HG02943 (cell line): ENCODE data around the gene AFF2.

Experiments
- ATAC-seq: cut with Tn5 transposase; IDR thresholded peaks from one replicate; pipeline ENCODE4 v1.9.1; 2021; ENCODE audit warnings: mild to moderate bottlenecking, low read depth, moderate library complexity; ENCODE audit not compliant: unreplicated experiment

AFF2 gene

GRCh38 chrX:148976571-148977400 lies 476.4 kb downstream of the AFF2 start:
- no peak for ATAC-seq

GRCh38 chrX:148979786-148980185 lies 479.4 kb downstream of the AFF2 start:
- ATAC-seq = no peak

DNA sequence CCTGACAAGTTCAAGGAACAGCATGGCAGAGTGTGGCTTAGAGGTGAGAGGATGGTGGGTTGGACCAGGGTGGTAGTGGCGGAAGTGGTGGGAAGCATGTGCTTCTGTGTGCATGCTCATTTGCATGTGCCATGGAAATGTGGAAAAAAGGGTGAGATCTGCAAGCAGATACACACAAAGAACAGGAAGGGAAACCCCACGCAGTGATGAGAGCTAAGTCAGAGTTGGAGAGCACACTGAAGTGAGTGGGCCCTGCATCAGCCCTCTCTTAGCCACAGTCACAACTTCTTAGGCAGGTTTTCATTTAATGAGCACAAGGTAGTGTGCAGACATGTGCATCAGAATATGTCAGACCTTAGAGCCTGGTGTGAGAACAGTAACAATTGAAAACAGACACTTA lies 483.8 kb downstream of the AFF2 start:
- no peak for ATAC-seq

DNA sequence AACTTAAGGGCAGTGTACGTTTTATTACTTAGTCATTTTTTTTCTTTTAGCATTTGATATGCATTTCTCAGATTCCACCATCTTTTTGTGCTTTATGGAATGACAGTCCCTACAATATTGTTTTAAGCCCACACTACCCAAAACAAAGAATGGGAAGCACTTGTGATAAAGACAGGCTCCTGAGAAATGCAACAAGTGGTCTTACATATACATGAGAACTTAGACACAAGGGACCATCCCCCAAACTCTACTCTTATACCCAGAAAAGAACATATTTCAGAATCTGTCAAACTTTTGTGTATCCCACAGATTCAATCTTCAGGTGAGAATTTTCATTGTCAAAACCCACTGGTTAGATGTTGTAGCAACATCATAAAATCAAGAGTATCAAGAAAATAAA lies 491.1 kb downstream of the AFF2 start:
- no peak for ATAC-seq

GRCh38 chrX:148995661-148996060 lies 495.2 kb downstream of the AFF2 start:
- ATAC-seq = no peak

- ATAC-seq = no peak
These were observed 501.9 kb downstream of the AFF2 start for GRCh38 chrX:149002320-149002719.

GRCh38 chrX:149003863-149004660 lies 503.6 kb downstream of the AFF2 start:
- ATAC-seq = no peak

GRCh38 chrX:149004936-149005335 lies 504.5 kb downstream of the AFF2 start:
- ATAC-seq = no peak

GRCh38 chrX:149006235-149006634 lies 505.8 kb downstream of the AFF2 start:
- ATAC-seq = no peak

GRCh38 chrX:149007423-149007822 lies 507.0 kb downstream of the AFF2 start:
- ATAC-seq = no peak

DNA sequence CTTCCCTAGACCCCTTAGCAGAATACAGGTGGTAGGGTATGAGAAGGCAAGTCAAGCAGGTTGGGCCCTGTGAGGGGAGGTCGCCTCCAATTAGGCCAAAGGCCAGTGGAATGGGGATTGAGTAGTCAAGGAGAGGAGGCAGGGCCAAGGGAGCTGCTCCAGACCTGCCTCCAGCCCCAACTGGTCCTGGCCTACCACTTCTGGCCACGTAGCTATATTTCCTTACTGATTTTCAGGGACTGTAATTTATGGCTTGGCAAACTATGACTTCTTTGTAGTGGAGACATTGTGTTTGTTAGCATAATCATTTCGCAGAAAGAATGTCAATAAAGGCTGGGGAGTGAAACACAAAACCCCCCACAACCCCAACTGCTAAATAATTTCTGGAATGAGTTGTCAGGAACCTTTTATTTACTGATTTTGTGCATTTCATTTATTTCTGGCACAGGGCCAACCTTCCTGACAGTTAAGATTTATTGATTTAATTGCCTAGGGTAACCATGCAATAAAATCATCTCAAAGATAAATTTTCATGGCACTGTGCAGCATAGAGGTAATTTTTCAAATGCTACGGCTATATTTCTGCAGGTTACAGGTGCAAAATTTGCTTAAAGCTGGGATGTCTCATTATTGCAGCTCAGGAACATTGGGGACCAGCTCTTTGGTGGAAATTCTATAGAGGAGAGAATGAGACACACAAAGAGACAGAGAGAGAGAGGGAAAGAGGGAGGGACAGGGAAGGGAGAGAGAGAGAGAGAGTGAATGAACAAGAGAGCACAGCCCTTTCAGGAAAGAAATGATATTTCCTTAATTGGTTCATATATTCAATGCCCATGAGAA lies 509.8 kb downstream of the AFF2 start:
- ATAC-seq = no peak

DNA sequence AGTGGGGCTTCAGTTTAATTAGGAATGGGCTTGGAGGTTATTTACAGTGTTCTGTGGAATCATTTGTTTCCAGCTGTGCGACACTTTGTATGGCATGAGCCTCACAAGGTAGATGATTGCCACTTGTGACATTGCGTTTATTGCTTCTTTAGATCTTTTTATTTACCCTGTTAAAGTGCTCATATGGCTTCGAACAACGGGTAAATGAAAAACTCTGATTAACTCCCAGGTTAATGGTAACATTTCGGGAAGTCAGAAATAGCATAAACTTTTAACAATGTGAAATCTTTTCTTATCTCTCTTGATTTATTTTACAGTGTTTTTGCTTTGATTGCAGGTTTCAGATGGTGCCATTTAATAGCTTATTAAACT lies 510.4 kb downstream of the AFF2 start:
- ATAC-seq = no peak

DNA sequence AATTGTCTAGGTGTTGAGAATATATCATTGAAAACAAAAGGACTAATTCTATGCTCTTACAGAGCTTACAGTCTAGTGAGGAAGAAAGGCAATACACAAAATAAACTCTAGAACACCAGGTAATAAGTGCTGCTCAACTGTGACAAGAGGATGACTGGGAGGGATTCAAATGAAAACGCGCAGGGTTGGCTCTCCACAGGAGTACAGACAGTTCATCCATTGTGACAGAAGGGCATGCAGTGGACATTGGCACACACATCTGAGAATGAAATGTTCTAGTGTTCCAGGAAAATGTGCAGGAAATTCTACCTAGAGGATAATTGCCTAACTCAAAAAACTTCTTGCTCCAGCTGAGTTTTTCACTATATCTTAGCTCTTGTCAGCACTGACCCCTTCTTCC lies 512.7 kb downstream of the AFF2 start:
- ATAC-seq = no peak

- ATAC-seq = no peak
These were observed 520.7 kb downstream of the AFF2 start for GRCh38 chrX:149021159-149021558.

DNA sequence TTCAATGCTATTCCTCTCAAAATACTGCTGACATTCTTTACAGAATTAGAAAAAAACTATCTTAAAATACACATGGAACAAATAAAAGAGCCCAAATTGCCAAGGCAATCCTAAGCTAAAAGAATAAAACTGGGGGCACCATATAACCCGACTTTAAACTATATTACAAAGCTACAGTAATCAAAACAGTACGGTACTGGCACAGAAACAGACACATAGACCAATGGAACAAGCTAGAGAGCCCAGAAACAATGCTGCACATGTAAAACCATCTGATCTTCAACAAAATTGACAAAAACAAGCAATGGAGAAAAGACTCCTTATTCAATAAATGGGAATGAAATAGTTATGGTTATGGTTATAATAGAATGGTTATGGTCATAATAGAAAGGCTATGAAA lies 522.1 kb downstream of the AFF2 start:
- no peak for ATAC-seq

- no peak for ATAC-seq
These were observed 532.0 kb downstream of the AFF2 start for GRCh38 chrX:149032449-149032848.

DNA sequence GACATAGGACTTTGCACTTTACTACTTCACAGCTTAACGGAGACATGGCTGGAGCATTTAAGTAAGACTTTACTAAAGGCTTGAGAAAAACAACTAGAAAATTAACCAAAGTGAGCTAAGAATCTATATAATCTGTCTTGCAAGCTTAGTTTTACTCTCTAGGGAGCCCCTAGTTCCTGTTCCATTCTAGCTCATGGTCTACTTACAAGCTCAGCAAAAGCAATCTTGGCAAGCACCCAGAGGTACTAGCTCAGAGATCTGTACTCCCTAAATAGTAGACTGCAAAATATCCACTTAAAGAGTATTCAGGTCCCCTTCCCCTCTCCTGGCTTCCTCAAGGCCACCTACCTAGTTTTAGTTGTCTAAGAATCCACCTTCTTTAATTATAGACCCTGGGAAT lies 535.7 kb downstream of the AFF2 start:
- ATAC-seq = no peak

DNA sequence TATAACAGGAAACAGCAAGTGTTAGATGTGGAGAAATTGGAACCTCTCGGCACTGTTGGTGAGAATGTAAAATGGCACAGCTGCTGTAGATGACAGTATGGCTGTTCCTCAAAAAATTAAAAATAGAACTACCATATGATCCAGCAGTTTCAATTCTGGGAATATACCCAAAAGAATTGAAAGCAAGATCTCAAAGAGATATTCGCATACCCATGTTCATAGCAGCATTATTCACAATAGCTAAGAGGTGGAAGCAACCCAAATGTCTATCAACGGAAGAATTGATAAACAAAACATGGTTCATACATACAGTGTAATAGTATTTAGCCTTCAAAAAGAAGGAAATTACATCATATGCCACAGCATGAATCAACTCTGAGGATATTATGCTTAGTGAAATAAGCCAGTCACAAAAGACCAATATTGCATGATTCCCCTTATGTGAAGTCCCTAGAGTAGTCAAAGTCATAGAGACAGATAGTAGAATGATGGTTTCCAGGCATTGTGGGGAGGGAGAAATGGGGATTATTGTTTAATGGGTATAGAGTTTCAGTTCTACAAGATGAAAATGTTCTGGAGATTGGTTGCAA lies 537.0 kb downstream of the AFF2 start:
- ATAC-seq = no peak

DNA sequence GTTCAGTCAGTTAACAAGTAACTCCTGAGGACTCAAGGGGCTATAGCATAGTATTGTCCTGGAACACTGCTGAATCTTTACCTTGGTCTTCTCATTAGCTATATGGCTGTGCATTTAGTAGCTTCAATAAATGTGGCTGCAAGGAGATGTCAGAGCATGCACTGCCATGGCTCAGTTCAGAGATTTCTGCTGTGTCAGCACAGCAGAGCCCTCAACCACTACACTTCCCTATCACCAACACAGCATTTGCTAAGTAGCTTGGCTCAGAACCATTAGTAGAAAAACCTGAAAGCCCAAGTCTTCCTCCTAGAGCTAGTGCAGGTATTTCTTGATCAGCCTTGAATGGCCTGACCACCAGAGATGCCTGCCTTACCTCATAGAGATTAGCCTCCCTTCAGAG lies 538.6 kb downstream of the AFF2 start:
- no peak for ATAC-seq

DNA sequence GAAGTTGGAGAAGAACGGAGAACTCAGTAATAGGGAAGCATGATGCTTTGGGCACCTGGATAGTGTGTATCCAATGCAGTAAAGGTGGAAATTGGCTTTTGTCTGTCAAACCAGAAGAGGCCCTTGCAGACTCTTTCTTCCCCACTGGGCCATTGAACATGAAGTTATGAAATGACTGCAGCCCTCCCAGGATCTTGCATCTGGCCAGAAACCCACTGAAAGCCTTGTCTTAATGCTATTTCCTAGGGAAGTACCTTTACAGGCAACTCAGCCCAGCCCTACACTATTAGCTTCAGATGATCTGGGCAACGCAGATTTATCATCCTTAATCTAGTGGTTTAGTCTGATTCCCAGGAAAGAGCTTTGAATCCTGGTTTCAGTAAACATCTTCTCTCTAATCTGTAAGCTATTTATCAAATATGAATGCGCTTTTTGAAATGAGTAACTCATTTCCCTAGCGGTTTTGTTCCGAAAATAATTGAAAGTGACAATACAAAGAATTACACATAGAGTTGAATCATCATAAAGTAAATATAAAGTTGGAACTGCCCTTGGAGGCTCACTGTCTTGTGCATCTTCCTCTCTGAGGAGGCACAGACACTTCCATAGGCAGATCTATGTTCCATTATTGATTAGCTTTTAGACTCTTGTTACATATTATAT lies 540.6 kb downstream of the AFF2 start:
- ATAC-seq = no peak
